Natural killer cell (primary cell): ENCODE data around the gene EEFSEC. TPM values are rescaled to one million over a fixed set of nuclear protein-coding genes. Genes with fewer than 3 reads are reported as not detected.

Experiments used
- ATAC-seq, 3 donors: fragments of 150-1000 bp in 2 of 3; fragments of 200-7000 bp in 1 of 3; cut with Tn5 transposase; 1 replicate in 1 of 3; 2 replicates in 2 of 3; pipeline ENCODE4 v1.10.0; 2021; ENCODE audit warnings: mild to moderate bottlenecking in 2 of 3, moderate library complexity in 2 of 3
- DNase-seq, 2 donors: peaks; one replicate each; pipeline versions ENCODE4 v3.0.0 to v3.0.0-alpha.2; 2013 to 2021; ENCODE audit warnings: mixed read lengths in 1 of 2
- H3K27ac ChIP-seq: one replicate; pipeline ENCODE4 v1.5.1; 2013; ENCODE audit warnings: mild to moderate bottlenecking, low read length
- H3K27me3 ChIP-seq: one replicate; pipeline ENCODE4 v1.6.1; 2013; ENCODE audit warnings: low read length; ENCODE audit not compliant: control insufficient read depth, insufficient read depth
- H3K36me3 ChIP-seq: one replicate; pipeline ENCODE4 v1.6.1; 2013; ENCODE audit warnings: low read length; ENCODE audit not compliant: control insufficient read depth, insufficient read depth
- H3K4me1 ChIP-seq: one replicate; pipeline ENCODE4 v1.6.1; 2013; ENCODE audit warnings: low read length; ENCODE audit not compliant: control insufficient read depth, insufficient read depth
- H3K4me3 ChIP-seq: one replicate; pipeline ENCODE4 v1.5.1; 2013; ENCODE audit warnings: low read length
- H3K9me3 ChIP-seq: one replicate; pipeline ENCODE4 v1.6.1; 2013; ENCODE audit warnings: low read length; ENCODE audit not compliant: control insufficient read depth, insufficient read depth
- H3K27ac Mint-ChIP-seq, 2 donors: one replicate each; pipeline ENCODE4 v1.8.0; 2022; ENCODE audit warnings: mild to moderate bottlenecking in 2 of 2, mixed read lengths in 2 of 2, moderate library complexity in 1 of 2
- H3K27me3 Mint-ChIP-seq, 2 donors: one replicate each; pipeline ENCODE4 v1.8.0; 2022; ENCODE audit warnings: low read depth in 2 of 2, mixed read lengths in 2 of 2
- H3K36me3 Mint-ChIP-seq: one replicate; pipeline ENCODE4 v1.8.0; 2022; ENCODE audit warnings: mixed read lengths
- H3K4me1 Mint-ChIP-seq, 2 donors: one replicate each; pipeline ENCODE4 v1.8.0; 2022; ENCODE audit warnings: mixed read lengths in 2 of 2
- H3K4me3 Mint-ChIP-seq: one replicate; pipeline ENCODE4 v1.8.0; 2022; ENCODE audit warnings: mild to moderate bottlenecking, moderate library complexity, mixed read lengths
- H3K9me3 Mint-ChIP-seq, 2 donors: one replicate each; pipeline ENCODE4 v1.8.0; 2022; ENCODE audit warnings: mixed read lengths in 2 of 2
- WGBS: methylation state at CpG from one replicate; pipeline ENCODE4 v1.1.7; 2013; ENCODE audit warnings: missing lambda C conversion rate; ENCODE audit not compliant: insufficient coverage; 5-methylcytosine and 5-hydroxymethylcytosine counted together
- intact Hi-C: fragments of 100-400 bp; cut with micrococcal nuclease; formaldehyde crosslinking; loops from one replicate; pipeline ENCODE4 v1.14.2; 2022
- total RNA-seq, 4 donors: library from RNA; stranded (reverse); fragments of 120-200 nt in 1 of 4; gene quantifications; one replicate each; pipeline versions ENCODE4 v1.2.3 to v1.2.4, GENCODE V29; 2013 to 2022
- TF ChIP-seq, protein P1 (sequence below): fragments of 200-600 bp; IDR thresholded peaks from one replicate; pipeline ENCODE4 v1.8.0; 2022; ENCODE audit warnings: antibody characterized with exemption

EEFSEC gene
- total RNA-seq, 3 donors from 2014 or later (not counting 1 experiment from before 2014, with no cell fraction given): 16.7 to 18.9 (median 17.6) TPM

- DNase-seq (no peak), ATAC-seq (no peak)
- H3K9me3 ChIP-seq: no peaks in the 10 kb centered on the region
- H3K27me3 Mint-ChIP-seq: no peaks in the 10 kb centered on the region
- H3K4me1 ChIP-seq: no peaks in the 10 kb centered on the region
- 81% methylated on average over 9 of the region's 10 CpGs for WGBS
- H3K9me3 Mint-ChIP-seq: no peaks in the 10 kb centered on the region
- no peaks in the 10 kb centered on the region for H3K36me3 Mint-ChIP-seq
- intact Hi-C loops: no loop called here
- TF ChIP-seq, protein P1, sequence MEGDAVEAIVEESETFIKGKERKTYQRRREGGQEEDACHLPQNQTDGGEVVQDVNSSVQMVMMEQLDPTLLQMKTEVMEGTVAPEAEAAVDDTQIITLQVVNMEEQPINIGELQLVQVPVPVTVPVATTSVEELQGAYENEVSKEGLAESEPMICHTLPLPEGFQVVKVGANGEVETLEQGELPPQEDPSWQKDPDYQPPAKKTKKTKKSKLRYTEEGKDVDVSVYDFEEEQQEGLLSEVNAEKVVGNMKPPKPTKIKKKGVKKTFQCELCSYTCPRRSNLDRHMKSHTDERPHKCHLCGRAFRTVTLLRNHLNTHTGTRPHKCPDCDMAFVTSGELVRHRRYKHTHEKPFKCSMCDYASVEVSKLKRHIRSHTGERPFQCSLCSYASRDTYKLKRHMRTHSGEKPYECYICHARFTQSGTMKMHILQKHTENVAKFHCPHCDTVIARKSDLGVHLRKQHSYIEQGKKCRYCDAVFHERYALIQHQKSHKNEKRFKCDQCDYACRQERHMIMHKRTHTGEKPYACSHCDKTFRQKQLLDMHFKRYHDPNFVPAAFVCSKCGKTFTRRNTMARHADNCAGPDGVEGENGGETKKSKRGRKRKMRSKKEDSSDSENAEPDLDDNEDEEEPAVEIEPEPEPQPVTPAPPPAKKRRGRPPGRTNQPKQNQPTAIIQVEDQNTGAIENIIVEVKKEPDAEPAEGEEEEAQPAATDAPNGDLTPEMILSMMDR: no peak
- no peak overlapping the region for H3K27ac ChIP-seq
- no peak overlapping the region for H3K4me3 Mint-ChIP-seq
- no peaks in the 10 kb centered on the region for H3K36me3 ChIP-seq
- no peaks in the 10 kb centered on the region for H3K27me3 ChIP-seq
- H3K27ac Mint-ChIP-seq: no peak overlapping the region
- no peak overlapping the region for H3K4me3 ChIP-seq
- H3K4me1 Mint-ChIP-seq: peaks cover 12% of the 10 kb centered on the region in 2 donors
Measured at GRCh38 chr3:128369881-128370642, 216.8 kb downstream of the EEFSEC start.

DNA sequence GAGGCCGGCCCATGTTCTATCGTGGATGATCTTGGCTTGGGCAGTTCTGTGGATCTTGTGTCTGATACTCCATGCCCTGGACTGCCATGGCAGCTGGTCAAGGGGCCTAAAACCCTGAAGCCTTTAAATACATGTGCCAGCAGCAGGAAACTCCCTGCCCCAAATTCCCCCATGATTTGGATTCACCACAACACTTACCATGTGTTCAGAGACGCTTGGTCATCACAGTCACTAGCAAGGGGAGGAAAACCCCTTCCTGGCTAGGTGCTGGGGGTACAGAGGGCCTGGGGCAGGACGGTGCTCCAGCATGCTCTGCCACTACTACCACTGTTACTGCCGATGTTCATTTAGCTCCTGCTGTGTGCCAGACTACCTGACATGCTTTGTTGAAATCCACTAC is 219.0 kb downstream of the EEFSEC start:
- WGBS: 88% methylated on average over 5 of the region's 5 CpGs
- Histone ChIP-seq H3K27me3 (no peaks in the 10 kb centered on the region), H3K9me3 (no peaks in the 10 kb centered on the region), H3K27ac (no peak overlapping the region), H3K36me3 (no peaks in the 10 kb centered on the region), H3K4me1 (no peaks in the 10 kb centered on the region), H3K4me3 (no peak overlapping the region)
- peaks cover 5% of the 10 kb centered on the region in 2 donors for H3K4me1 Mint-ChIP-seq
- no peaks in the 10 kb centered on the region for H3K9me3 Mint-ChIP-seq
- no peaks in the 10 kb centered on the region for H3K27me3 Mint-ChIP-seq
- no peak for DNase-seq
- no peak overlapping the region for H3K27ac Mint-ChIP-seq
- H3K36me3 Mint-ChIP-seq: no peaks in the 10 kb centered on the region
- TF ChIP-seq, protein P1: no peak
- no peak for ATAC-seq
- no peak overlapping the region for H3K4me3 Mint-ChIP-seq
- intact Hi-C loops: no loop called here

- Histone ChIP-seq H3K36me3 (no peaks in the 10 kb centered on the region), H3K4me3 (no peak overlapping the region), H3K27ac (no peak overlapping the region), H3K9me3 (no peaks in the 10 kb centered on the region), H3K27me3 (no peaks in the 10 kb centered on the region), H3K4me1 (no peaks in the 10 kb centered on the region)
- Mint-ChIP-seq H3K36me3 (no peaks in the 10 kb centered on the region), H3K27ac (no peak overlapping the region), H3K4me1 (peaks cover 5 to 9% of the 10 kb centered on the region in 2 donors), H3K27me3 (no peaks in the 10 kb centered on the region), H3K9me3 (no peaks in the 10 kb centered on the region), H3K4me3 (no peak overlapping the region)
- intact Hi-C loops: no loop called here
- 93% methylated on average over 10 of the region's 10 CpGs for WGBS
- ATAC-seq (no peak), DNase-seq (no peak)
- TF ChIP-seq, protein P1: no peak
Measured at GRCh38 chr3:128372707-128373533, 219.6 kb downstream of the EEFSEC start.
